Nephron (organoid): ENCODE data around the gene PSMA5.
"Not testable (repeated sequence)": the region's sequence is repeated elsewhere in the genome, so short reads cannot be mapped to it uniquely, and the experiment has no call there.

Source experiments
- H3K27ac Mint-ChIP-seq, 3 experiments: 2 replicates each; pipeline ENCODE4 v1.8.0; 2020; ENCODE audit warnings: mixed read lengths in 3 of 3, mild to moderate bottlenecking in 2 of 3, moderate library complexity in 1 of 3
- H3K27me3 Mint-ChIP-seq: 2 replicates; pipeline ENCODE4 v1.8.0; 2021; ENCODE audit warnings: low read depth, mild to moderate bottlenecking, moderate library complexity, mixed read lengths
- H3K36me3 Mint-ChIP-seq: 2 replicates; pipeline ENCODE4 v1.8.0; 2020; ENCODE audit warnings: low read depth, mixed read lengths
- H3K4me1 Mint-ChIP-seq: 2 replicates; pipeline ENCODE4 v1.8.0; 2020; ENCODE audit warnings: mixed read lengths
- H3K4me3 Mint-ChIP-seq, 3 experiments: 2 replicates each; pipeline ENCODE4 v1.8.0; 2020; ENCODE audit warnings: mild to moderate bottlenecking in 3 of 3, mixed read lengths in 3 of 3, moderate library complexity in 2 of 3
- H3K9me3 Mint-ChIP-seq: 2 replicates; pipeline ENCODE4 v1.8.0; 2020; ENCODE audit warnings: mixed read lengths
- CTCF ChIP-seq, 3 experiments: fragments of 200-600 bp; sonication (generic); IDR thresholded peaks; one replicate each; pipeline ENCODE4 v1.5.0; 2021; ENCODE audit warnings: antibody characterized with exemption in 3 of 3; ENCODE audit not compliant: unreplicated experiment in 3 of 3

PSMA5 gene

GRCh38 chr1:109426281-109427170 is at the start of gene PSMA5:
PSMA5 (minus strand) TSS chr1:109426448; CDS start chr1:109426330, 118 bp downstream.
- H3K4me3 Mint-ChIP-seq: peak within 1 kb of the TSS; percentile 97 to 99 (median 99)
- H3K27ac Mint-ChIP-seq: peak within 1 kb of the TSS; percentile 87 to 97 (median 97)
- no peak for TF ChIP-seq CTCF (IDR thresholded peaks at IDR 0.05; ENCODE audit: unreplicated experiment in 3 of 3)
- H3K36me3 Mint-ChIP-seq: peaks cover 14% of the 10 kb centered on the region
- no peaks in the 10 kb centered on the region for H3K27me3 Mint-ChIP-seq
- peaks cover 28% of the 10 kb centered on the region for H3K4me1 Mint-ChIP-seq
- H3K9me3 Mint-ChIP-seq: no peaks in the 10 kb centered on the region

GRCh38 chr1:109475261-109475660 is 49.0 kb upstream of the PSMA5 start:
- H3K27ac Mint-ChIP-seq: no peak overlapping the region
- H3K36me3 Mint-ChIP-seq: no peaks in the 10 kb centered on the region
- H3K9me3 Mint-ChIP-seq: no peaks in the 10 kb centered on the region
- H3K27me3 Mint-ChIP-seq: peaks cover 86% of the 10 kb centered on the region
- no peak overlapping the region for H3K4me3 Mint-ChIP-seq
- no peaks in the 10 kb centered on the region for H3K4me1 Mint-ChIP-seq
- no peak for TF ChIP-seq CTCF (IDR thresholded peaks at IDR 0.05; ENCODE audit: unreplicated experiment in 3 of 3)

- Mint-ChIP-seq H3K36me3 (no peaks in the 10 kb centered on the region), H3K27me3 (peaks cover 86% of the 10 kb centered on the region), H3K4me1 (no peaks in the 10 kb centered on the region), H3K27ac (no peak overlapping the region), H3K9me3 (no peaks in the 10 kb centered on the region), H3K4me3 (no peak overlapping the region)
- TF ChIP-seq CTCF (IDR thresholded peaks at IDR 0.05; ENCODE audit: unreplicated experiment in 3 of 3): no peak
Observed at GRCh38 chr1:109474697-109475096, 48.4 kb upstream of the PSMA5 start.

GRCh38 chr1:109473284-109474057 is 47.2 kb upstream of the PSMA5 start:
- H3K27me3 Mint-ChIP-seq: peaks cover 89% of the 10 kb centered on the region
- H3K36me3 Mint-ChIP-seq, H3K27ac Mint-ChIP-seq, H3K4me3 Mint-ChIP-seq, H3K4me1 Mint-ChIP-seq, H3K9me3 Mint-ChIP-seq: not testable (repeated sequence)

- Mint-ChIP-seq H3K4me1 (no peaks in the 10 kb centered on the region), H3K9me3 (no peaks in the 10 kb centered on the region), H3K27me3 (peaks cover 90% of the 10 kb centered on the region), H3K36me3 (no peaks in the 10 kb centered on the region), H3K27ac (no peak overlapping the region), H3K4me3 (no peak overlapping the region)
- TF ChIP-seq CTCF (IDR thresholded peaks at IDR 0.05; ENCODE audit: unreplicated experiment in 3 of 3): no peak
Observed at GRCh38 chr1:109472779-109473178, 46.5 kb upstream of the PSMA5 start.

GRCh38 chr1:109470245-109470644 is 44.0 kb upstream of the PSMA5 start:
- Mint-ChIP-seq H3K4me1 (peaks cover 4% of the 10 kb centered on the region), H3K27me3 (peaks cover 91% of the 10 kb centered on the region), H3K9me3 (no peaks in the 10 kb centered on the region), H3K27ac (no peak overlapping the region), H3K36me3 (no peaks in the 10 kb centered on the region), H3K4me3 (no peak overlapping the region)
- TF ChIP-seq CTCF (IDR thresholded peaks at IDR 0.05; ENCODE audit: unreplicated experiment in 3 of 3): no peak
